GM19023 (cell line): ENCODE data around the gene ISOC1.

Source experiments
- ATAC-seq: cut with Tn5 transposase; IDR thresholded peaks from one replicate; pipeline ENCODE4 v1.9.1; 2021; ENCODE audit warnings: mild to moderate bottlenecking, moderate library complexity; ENCODE audit not compliant: unreplicated experiment

Gene ISOC1

DNA sequence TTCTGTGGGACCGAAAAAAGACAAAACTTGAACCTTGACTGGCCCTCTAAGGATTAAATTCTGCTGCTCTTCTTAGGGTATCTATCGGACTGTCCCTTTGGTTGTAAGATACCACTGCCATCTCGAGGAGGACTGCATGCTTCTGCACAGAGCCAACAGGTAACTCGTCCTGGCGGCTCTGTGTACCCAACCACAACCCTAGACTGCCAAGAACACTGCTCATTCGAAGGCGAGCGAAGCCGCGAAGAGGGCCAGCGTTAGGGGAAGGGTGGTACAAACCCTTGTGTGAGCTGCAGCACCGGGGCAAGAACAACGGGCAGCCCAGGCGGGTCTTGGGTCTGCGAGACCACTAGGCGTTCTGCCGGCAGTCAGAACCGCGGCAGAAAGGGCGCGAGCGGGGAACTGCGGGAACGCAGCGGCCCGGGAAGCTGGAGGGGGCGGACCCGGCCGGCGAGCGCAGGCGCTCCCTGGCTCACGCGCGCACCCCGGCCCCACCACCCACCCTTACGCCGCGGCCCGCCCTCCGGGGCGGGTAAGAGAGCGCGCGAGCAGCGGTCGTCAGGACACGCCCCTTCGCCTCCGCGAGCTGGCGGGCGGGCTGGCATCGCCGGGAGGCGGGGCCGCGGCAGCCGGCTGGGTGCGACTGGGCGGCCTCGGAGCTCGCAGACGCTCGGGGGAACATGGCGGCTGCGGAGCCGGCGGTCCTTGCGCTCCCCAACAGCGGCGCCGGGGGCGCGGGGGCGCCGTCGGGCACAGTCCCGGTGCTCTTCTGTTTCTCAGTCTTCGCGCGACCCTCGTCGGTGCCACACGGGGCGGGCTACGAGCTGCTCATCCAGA lies at the start of gene ISOC1:
Gene ISOC1 (plus strand): TSS at position 663 of the 837 bp plus-strand sequence. CDS start 18 bp downstream, at position 681.
- peak; percentile 87 for ATAC-seq

DNA sequence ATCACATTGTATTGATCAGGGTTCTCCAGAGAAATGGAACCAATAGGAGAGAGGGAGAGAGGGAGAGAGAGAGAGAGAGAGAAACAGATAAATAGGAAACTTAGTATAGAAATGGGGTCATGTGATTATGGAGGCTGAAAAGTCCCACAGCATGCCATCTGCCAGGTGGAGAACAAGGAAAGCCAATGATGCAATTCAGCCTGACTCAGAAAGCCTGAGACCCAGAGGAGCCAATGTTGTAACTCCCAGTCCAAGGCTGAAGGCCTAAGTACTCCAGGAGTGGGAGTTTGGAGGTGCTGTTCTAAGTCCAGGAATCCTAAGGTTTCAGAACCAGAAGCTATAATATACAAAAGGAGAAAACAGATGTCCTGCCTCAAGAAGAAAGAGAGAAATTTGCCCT lies 48.4 kb upstream of the ISOC1 start:
- no peak for ATAC-seq

DNA sequence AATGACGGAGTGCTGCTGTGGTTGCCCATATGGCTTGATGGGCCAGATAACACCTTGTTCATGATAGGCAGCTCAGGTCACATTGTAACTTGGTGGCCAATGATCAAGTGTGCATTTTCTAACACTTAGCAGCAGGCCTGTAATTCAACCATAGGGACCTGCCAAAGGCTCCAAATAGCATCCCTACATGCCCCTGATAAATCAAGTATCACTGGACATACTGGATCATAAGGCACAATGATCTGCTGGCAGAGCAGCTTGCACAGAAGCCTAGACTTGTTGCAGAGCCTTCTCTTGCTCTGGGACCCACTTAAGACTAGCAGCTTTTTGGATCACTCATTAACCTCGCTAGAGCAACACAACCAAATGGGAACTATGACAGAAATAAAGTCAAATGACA lies 46.0 kb upstream of the ISOC1 start:
- ATAC-seq, result no peak

- no peak for ATAC-seq
Observed at GRCh38 chr5:129049126-129049799, 45.3 kb upstream of the ISOC1 start.

GRCh38 chr5:129051283-129051682 lies 43.3 kb upstream of the ISOC1 start:
- ATAC-seq, result no peak

DNA sequence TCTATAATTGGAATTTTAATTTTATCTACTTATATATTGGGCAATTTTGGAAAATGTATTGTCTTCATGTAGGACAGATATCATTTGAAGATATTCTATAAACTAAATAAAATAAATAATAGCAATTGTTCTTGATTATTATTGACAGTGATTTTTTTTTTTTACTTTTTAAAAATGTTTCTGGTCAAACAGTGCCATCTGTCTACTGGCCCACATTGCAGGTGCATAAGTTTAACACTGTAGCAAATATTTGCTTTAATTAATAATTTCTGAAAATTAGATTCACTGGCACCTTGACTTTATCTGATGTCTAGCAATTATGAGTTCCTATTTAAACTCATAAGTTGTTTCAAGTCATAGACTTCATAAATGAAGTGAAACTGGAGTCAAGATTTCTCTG lies 41.1 kb upstream of the ISOC1 start:
- ATAC-seq, result no peak

DNA sequence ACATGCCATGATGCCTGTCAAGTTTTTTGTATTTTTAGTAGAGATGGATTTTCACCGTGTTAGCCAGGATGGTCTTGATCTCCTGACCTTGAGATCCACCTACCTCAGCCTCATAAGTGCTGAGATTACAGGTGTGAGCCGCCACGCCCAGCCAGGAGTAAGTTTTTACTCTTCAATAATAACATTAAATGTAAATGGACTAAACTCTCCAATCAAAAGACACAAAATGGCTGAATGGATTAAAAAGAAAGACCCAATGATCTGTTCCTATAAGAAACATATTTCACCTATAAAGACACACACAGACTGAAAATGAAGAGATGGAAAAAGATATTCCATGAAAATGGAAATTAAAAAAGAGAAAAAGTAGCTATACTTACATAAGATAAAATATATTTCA lies 37.2 kb upstream of the ISOC1 start:
- ATAC-seq, result no peak

DNA sequence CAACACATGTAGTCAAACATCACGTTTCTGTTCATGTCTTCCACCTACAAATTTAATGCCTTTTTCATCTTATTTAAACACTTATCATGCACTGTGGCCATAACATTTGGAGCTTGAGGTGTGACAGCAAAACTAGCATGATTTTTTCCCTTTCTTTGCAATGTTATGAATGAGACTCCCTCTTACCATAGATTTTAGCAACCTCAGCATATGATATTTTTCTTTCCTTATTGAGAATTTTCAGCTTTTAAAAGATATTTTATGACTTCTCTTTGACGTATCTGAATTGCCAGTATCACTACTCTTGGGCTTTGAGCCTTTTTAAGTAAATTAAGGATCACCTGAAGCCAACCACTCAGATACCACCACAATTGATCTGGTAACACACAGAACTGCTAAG lies 32.7 kb upstream of the ISOC1 start:
- ATAC-seq, result no peak

GRCh38 chr5:129063483-129064113 lies 31.0 kb upstream of the ISOC1 start:
- ATAC-seq, result no peak

DNA sequence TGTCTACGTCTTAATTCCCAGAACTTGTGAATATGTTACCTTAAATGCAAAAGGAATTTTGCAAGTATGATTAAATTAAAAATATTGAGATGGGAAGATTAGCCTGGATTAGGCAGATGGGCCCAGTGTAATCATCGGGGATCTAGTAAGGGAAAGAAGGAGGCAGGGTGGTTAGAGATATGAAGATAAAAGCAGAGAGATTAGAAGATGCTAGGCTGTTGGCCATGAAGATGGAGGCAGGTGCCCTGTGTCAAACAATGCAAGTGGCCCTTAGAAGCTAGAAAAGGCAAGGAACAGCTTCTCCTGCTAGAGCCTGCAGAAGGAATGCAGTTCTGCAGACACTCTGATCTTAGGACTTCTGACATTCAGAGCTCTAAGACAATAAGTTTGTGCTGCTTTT lies 28.8 kb upstream of the ISOC1 start:
- no peak for ATAC-seq

- no peak for ATAC-seq
Observed at GRCh38 chr5:129067745-129068144, 26.8 kb upstream of the ISOC1 start.

DNA sequence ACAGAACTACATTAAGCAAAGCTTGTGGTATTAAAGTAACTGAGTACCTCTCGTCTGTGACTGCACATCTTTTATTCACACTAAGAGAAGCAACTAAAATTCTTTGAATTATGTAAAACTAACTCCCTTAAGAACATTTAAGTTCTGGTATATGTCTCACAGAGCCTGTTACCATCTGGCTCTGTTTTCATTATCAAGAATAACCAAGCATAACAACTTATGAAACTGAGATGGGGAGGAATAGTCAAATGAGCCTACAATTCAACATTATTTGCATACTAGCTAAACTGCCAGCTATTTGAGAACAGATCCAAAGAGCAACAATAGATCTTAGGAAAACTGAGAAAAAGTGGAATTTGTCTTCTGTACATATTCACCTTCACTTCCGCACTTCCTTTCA lies 25.3 kb upstream of the ISOC1 start:
- no peak for ATAC-seq

DNA sequence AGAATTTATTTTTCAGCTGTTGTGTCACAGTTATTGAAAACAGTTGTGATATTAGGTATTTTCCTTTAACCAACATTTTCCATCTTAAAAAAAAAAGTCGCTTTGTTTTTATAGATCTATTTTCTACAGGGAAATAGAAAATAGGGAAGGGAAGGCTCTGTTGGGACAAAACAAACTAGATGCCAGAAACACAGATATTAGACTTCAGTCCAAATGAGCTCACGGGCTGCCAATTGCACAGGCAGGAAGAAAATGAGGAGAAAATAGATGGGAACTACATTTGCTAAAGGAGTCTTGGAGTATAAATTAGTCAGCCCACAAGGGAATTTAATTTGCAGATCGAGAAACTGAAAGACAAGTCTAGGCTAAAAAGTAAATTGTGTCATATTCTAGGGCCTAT lies 21.4 kb upstream of the ISOC1 start:
- ATAC-seq, result no peak

DNA sequence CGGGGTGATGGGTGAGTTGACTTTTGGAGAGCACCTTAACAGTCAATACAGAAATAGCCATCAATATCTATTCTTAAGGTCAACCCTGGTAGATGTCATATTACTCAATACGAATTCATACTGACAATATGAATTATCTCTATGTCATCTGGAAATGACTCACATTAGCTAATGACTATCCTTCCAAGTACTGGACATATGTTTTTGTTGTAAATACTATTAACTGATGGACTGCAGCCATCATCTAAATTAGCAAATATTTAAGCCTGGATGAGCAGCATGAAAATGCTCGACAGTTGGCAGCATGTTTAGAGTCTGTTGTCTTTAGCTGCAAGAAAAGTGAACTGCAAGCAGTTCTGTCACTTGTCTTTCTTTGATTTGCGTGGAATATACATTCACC lies 19.6 kb upstream of the ISOC1 start:
- no peak for ATAC-seq

DNA sequence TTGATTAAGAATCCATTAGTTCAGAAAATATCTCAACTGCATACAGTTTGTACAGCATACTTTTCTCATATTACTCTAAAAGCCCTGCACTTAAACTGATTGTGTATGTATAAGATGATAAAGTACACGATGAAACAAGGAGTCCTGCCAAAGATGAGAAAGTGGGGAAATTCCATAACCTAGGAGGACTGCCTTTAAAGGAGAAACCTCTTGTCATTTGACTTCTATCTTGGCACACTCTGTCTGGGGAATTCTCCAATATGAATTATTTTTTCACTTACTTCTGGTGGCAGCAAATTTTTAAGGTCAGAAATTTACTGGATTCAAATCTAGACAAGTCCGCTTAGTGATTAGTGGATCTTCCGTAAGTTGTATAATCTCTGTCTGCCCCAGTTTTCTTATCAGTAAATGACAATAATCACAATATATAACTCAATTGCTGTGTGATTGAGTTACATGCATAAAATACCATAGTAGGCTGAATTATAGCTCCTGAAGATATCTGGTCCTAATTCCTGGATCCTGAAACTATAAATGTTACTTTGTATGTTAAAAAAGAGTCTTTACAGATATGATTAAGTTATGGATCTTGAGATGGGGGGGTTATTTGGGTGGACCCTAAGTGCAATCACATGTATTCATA lies 17.0 kb upstream of the ISOC1 start:
- no peak for ATAC-seq

DNA sequence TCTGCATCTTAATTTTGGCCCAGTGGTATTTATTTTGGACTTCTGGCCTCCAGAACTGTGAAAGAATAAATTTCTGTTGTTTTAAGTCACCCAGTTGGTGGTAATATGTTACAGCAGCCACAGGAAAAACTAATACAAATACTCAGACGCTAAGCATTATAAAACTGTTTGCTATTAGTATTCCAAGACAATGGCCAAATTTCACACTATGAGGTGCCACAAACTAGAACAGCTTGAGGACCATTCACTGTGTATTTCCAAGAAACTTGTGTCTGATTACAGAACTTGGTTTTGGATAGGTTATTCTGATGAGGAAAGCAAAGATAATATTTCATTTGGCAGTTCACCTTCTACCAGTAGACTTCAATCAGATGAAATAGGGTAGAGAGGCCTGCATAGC lies 16.3 kb upstream of the ISOC1 start:
- no peak for ATAC-seq

GRCh38 chr5:129078660-129079059 lies 15.9 kb upstream of the ISOC1 start:
- no peak for ATAC-seq

GRCh38 chr5:129079496-129079895 lies 15.1 kb upstream of the ISOC1 start:
- no peak for ATAC-seq

GRCh38 chr5:129080766-129081165 lies 13.8 kb upstream of the ISOC1 start:
- ATAC-seq, result no peak

DNA sequence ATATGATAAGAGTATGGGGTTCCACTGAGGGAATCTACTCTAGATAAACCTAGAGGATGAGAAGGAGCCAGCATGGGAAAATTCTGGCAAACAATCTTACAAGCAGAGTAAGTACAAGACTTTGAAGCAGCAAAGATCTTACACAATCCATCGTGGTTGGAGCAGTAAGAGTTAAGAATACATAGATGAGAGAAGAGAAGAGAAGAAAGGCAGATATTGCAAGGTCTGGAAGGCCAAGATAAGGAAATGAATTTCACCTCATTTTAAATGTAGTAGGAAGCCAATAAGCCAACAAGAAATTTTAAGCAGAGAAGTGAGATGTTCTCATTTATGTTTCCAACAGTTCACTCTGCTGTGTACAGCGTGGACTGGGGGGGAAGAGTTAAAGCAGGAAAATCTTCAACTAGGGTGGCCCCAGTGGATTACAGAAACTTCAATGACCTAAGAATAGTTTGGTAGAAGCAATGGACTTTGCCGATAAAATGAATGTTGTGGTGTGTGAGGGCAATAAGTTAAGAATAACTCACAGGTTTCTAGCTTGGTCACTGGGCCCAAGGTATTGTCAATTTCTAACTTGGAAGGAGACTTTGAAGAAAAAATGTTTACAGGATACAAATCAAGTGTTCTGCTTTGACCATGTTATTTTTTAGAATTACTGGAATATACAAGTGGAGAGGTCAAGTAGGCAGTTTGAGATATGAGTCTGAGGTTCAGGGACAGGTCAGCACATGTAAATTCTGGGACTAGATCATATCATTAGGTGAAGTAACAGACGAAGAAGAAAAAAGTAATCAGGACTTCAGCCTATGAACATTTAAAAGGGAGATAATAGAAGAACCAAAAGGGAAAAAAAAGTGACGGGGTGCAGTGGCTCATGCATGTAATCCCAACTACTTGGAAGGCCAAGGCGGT lies 12.1 kb upstream of the ISOC1 start:
- ATAC-seq, result no peak
